Omental fat pad (tissue), 4 donors: Measurements from ENCODE around the gene PDLIM7. TPM values are rescaled to one million over a fixed set of nuclear protein-coding genes. Genes with fewer than 3 reads are reported as not detected.

Experiments
- ATAC-seq: fragments of 150-250 bp; one replicate; pipeline ENCODE4 v1.9.1; 2016; ENCODE audit warnings: mild to moderate bottlenecking, moderate library complexity; ENCODE audit not compliant: low FRiP score
- DNase-seq: peaks from one replicate; pipeline ENCODE4 v3.0.0-alpha.2; 2019; ENCODE audit warnings: low spot score
- total RNA-seq, 4 donors: library from RNA; depleted of rRNA; stranded (reverse); fragments of >200 nt; gene quantifications; one replicate each; pipeline ENCODE4 v1.1.0, GENCODE V29; 2016
- TF ChIP-seq, protein P1 (sequence below), 3 donors: fragments of 450-650 bp; IDR thresholded peaks; one replicate each; pipeline ENCODE4 v1.5.1; 2016 to 2017; ENCODE audit warnings: antibody characterized with exemption in 3 of 3, mild to moderate bottlenecking in 3 of 3, moderate library complexity in 2 of 3

Gene PDLIM7
- total RNA-seq, 4 donors from 2014 or later, result 20.0 to 63.2 (median 34.2) TPM

- DNase-seq, result no peak
- TF ChIP-seq, protein P1, sequence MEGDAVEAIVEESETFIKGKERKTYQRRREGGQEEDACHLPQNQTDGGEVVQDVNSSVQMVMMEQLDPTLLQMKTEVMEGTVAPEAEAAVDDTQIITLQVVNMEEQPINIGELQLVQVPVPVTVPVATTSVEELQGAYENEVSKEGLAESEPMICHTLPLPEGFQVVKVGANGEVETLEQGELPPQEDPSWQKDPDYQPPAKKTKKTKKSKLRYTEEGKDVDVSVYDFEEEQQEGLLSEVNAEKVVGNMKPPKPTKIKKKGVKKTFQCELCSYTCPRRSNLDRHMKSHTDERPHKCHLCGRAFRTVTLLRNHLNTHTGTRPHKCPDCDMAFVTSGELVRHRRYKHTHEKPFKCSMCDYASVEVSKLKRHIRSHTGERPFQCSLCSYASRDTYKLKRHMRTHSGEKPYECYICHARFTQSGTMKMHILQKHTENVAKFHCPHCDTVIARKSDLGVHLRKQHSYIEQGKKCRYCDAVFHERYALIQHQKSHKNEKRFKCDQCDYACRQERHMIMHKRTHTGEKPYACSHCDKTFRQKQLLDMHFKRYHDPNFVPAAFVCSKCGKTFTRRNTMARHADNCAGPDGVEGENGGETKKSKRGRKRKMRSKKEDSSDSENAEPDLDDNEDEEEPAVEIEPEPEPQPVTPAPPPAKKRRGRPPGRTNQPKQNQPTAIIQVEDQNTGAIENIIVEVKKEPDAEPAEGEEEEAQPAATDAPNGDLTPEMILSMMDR (IDR thresholded peaks at IDR 0.05), result no peak
- ATAC-seq, result no peak
These were observed 18.2 kb upstream of the PDLIM7 start for GRCh38 chr5:177515580-177515979.

- TF ChIP-seq, protein P1 (IDR thresholded peaks at IDR 0.05), result no peak
- no peak for DNase-seq
- ATAC-seq, result no peak
These were observed 17.1 kb upstream of the PDLIM7 start for GRCh38 chr5:177514541-177514940.

- TF ChIP-seq, protein P1 (IDR thresholded peaks at IDR 0.05), result no peak
- DNase-seq (no peak), ATAC-seq (no peak)
These were observed 16.1 kb upstream of the PDLIM7 start for GRCh38 chr5:177513500-177513899.

GRCh38 chr5:177512736-177513380 lies 15.5 kb upstream of the PDLIM7 start:
- ATAC-seq (no peak), DNase-seq (no peak)
- TF ChIP-seq, protein P1 (IDR thresholded peaks at IDR 0.05), result no peak

DNA sequence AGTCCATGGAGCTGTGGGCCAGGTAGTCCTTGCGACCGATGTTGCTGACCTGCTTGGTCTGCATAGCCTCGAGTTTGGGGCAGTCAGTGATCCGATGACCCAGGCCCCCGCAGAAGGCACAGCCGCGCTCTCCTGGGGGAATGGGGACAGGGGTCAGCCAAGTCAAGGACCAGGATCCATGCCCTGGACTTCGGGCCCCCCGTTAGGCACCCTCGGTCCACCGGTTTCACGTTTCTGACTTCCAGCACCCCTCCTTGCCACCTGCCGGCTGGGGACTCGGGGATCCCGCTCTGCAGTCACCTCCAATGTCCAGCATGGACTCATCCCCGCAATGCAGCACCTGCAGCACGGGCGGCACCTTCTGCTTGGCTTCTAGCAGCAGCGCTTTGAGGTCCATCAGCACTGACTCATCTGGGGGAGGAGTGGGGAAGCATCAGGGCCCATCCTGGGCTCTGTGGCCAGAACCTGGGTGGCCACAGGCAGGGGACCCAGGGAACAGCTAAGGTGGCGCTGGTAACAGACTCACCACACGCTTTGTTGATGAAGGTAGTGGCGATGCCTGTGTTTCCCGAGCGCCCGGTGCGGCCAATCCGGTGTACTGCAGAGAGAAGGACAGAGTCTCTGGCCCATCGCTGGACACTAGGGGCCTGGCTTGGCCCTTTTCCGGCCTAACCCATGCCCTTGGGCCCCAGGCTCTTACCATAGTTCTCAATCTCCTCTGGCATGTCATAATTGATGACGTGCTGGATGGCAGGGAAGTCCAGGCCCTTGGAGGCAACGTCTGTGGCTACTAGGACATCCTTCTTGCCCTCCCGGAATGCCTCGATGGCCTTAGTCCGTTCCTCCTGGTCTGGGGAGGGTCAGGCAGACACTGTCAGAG lies 14.6 kb upstream of the PDLIM7 start:
- ATAC-seq (no peak), DNase-seq (no peak)
- TF ChIP-seq, protein P1 (IDR thresholded peaks at IDR 0.05), result no peak

- ATAC-seq (no peak), DNase-seq (no peak)
- TF ChIP-seq, protein P1 (IDR thresholded peaks at IDR 0.05), result no peak
These were observed 13.8 kb upstream of the PDLIM7 start for GRCh38 chr5:177511181-177511580.
